ENCODE measurements around the gene RNH1.
A peak's percentile ranks its signal among the peaks of the same experiment; 100 is the strongest.

Gene RNH1

DNA sequence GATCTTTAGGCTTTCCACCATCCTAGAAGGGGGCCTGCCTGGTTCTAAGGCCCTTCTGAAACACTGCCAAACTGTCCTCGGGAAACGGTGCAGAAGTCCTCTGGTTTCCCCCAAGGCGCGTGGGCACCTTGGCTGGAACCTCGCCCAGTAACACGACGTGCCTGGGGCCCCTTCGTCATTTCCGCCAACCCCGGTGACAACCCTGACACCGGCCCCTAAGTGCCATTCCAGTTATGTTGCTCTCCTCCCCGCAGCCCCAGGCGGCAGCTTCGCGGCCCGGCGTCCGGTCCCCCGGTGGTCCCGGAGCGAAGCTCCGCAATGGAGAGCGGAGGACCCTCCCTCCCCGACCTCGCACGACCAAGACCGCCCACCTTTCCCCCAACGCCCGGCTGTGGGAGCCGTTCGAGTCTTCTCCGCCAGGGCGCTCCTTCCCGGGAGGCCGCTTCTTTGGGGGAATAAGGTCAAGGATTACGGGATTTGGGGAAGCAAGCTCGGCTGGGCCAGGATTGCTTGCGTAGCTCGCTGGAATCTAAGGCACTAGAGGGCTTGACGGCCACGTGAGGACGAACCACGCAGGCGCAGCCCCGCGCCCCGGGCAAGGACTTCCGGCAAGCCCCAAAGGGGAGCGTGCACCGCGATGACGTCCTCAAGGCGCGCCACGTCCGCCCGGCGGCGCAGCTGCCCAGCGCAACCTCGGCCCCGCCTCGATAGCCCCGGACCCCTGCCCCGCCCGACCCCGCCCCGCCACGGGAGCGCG lies 626 bp downstream of the RNH1 start:
- TF ChIP-seq, protein P1, sequence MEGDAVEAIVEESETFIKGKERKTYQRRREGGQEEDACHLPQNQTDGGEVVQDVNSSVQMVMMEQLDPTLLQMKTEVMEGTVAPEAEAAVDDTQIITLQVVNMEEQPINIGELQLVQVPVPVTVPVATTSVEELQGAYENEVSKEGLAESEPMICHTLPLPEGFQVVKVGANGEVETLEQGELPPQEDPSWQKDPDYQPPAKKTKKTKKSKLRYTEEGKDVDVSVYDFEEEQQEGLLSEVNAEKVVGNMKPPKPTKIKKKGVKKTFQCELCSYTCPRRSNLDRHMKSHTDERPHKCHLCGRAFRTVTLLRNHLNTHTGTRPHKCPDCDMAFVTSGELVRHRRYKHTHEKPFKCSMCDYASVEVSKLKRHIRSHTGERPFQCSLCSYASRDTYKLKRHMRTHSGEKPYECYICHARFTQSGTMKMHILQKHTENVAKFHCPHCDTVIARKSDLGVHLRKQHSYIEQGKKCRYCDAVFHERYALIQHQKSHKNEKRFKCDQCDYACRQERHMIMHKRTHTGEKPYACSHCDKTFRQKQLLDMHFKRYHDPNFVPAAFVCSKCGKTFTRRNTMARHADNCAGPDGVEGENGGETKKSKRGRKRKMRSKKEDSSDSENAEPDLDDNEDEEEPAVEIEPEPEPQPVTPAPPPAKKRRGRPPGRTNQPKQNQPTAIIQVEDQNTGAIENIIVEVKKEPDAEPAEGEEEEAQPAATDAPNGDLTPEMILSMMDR (IDR thresholded peaks at IDR 0.05; ENCODE audit: low read depth, low read length, missing control alignments): no peak
- H3K4me3 ChIP-seq (replicated peaks; ENCODE audit: low read depth, low read length): peak overlapping the region; percentile 83
- DNase-seq (ENCODE audit: extremely low read depth, low read depth): peak; percentile 91

DNA sequence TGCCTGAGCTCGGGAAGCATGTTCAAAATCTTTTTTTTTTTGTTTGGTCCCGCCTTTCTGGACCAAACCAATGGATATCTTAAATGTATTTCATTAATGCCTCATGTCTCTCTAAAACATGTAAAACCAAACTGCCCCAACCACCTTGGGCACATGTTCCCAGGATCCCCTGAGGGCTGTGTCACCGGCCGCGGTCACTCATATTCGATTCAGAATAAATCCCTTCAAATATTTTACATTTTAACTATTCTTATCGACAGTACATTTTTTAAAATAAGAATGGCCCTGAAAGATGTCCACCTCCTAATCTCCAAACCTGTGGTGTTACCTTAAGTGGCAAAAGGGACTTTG lies 2.1 kb downstream of the RNH1 start:
- TF ChIP-seq, protein P1 (IDR thresholded peaks at IDR 0.05; ENCODE audit: low read depth, low read length, missing control alignments): no peak
- no peak for DNase-seq (ENCODE audit: extremely low read depth, low read depth)
- H3K4me3 ChIP-seq (replicated peaks; ENCODE audit: low read depth, low read length): peak overlapping the region; percentile 83

DNA sequence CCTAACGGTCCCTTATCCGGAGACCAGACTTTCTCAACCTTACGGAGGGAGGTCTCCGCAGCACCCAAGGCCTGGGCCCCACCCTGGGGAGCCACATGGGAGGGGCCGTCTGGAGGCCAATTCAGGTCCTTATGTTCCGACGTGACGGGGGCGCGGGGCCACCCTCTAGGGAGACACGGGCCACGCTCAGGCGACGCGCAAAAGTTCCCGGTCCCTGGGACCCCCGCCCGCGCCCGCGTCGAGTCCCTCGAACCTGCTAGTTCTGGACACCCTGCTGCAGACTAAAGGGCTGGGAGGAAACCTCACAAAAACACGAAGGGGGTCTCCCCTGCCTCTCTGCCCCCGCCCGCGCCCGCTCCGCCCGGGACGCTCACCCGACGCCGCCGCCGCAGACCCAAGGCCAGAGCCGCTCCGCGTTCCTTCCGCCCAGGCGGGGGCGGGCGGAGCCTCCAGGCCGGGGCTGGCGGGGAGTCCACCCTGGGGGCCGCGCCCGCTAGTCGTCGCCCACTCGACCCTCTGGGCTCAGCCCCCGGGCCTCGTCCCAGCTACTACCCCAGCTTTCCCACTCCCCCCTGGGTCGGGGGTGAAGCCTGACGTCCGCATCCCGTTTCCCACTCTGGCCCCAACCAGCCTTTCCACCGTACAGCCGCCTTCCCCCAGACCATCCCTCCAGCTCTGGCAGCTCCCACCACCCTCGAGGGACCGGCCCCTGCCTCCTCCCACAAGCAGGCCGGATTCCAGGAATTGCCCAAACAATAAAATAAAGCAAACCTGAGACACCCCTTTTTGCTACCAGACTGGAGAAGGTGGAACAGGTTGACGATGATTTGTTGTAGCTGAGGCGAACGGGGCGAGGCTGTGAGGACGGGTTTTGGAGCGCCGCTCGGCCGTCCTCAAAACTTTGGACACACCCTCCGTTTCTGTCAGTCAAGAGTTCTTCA lies 2.7 kb downstream of the RNH1 start:
- DNase-seq (ENCODE audit: extremely low read depth, low read depth): no peak
- TF ChIP-seq, protein P1 (IDR thresholded peaks at IDR 0.05; ENCODE audit: low read depth, low read length, missing control alignments): no peak
- peak overlapping the region; percentile 83 for H3K4me3 ChIP-seq (replicated peaks; ENCODE audit: low read depth, low read length)

DNA sequence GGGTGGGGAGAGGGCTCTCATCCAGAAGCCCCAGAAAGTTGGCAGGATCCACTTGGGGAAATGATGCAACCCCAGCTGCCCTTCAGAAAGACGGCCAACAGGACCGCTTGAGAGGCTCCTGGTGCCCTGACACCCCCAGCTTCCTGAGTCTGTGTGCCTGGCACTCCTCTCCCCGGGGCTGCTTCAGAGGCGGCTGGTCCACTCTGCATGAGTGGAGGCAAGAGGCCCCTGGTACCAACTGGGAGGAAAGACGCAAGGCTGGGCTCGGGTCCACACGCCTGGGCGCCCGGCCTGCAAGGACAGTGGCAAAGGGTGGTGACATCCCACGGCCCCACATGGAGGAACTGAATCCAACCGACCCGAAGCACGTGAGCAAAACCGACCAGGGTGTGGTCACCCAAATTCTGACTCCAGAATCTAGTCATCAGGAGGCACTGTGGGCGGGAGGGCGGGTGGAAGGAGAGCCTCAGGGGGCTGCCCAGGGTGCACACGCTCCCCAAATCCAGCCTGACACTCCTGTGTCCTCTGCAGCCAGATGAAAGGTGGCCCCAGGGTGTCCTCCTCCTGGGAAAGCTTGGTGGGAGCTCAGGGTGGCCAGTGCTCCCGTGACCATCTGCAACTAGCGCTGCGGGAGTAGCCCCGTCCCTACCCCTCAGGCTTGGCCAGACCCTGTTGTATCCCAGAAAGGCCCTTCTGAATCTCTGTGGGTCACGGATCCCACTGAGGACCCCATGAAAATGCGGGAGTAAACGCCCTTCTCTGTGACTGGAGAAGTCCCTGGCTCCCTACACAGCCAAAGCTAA lies 3.7 kb downstream of the RNH1 start:
- TF ChIP-seq, protein P1 (IDR thresholded peaks at IDR 0.05; ENCODE audit: low read depth, low read length, missing control alignments): no peak
- DNase-seq (ENCODE audit: extremely low read depth, low read depth): no peak

DNA sequence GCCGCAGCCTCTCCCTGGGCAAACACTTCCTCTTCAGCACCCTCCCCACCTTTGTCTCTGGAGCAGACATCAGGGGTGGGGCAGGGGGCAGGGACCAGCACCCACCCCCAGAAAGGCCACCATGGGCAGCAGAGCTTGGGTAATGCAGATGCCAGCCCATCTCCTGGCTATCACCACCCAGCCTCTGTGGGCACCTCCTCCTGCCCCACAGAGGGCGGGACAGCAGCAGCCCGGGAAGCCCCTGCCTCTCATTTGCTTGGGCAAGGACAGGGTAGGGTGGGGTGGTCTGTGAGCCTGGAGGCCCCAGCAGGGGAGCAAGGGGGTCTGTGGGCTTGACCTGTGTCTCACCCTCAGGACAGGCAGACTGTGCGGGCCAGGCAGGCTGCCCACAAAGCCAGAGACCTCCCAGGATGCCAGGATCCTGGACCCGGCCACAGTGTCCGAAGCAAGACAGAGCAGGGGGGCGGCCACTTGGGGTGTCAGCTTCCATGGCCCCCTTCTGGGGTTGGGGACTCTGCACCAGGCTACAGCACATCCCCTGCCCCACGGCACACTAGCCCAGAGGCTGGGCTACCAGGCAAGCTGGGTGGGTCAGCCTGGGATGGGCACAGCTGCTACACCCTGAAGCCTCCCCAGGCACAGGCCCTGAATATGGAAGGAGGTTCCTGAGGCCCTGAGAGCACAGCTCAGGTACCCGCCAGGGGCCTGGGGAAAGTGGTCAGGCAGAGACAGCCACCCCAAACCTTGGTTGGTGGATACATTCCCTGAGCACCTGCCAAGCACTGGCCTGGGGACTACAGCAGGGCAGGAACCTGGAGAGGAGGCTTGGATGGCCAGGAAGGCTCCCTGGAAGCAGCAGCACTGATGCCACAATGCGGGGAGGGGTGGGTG lies 4.5 kb downstream of the RNH1 start:
- no peak for DNase-seq (ENCODE audit: extremely low read depth, low read depth)
- H3K4me3 ChIP-seq (replicated peaks; ENCODE audit: low read depth, low read length): no peak overlapping the region
- TF ChIP-seq, protein P1 (IDR thresholded peaks at IDR 0.05; ENCODE audit: low read depth, low read length, missing control alignments): no peak

More for the DNA sequence above, 3.7 kb downstream of the RNH1 start:
- H3K4me3 ChIP-seq (replicated peaks; ENCODE audit: low read depth, low read length): peak overlapping the region; percentile 83
